GM23338 (cell line): ENCODE data around the gene L3MBTL2. TPM values are rescaled to one million over a fixed set of nuclear protein-coding genes. Genes with fewer than 3 reads are reported as not detected.

ENCODE experiments used
- ATAC-seq: fragments of 200-7000 bp; cut with Tn5 transposase; 3 replicates; pipeline ENCODE4 v1.9.1; 2020
- DNase-seq: peaks from one replicate; pipeline ENCODE4 v3.0.0-alpha.2; 2015; ENCODE audit warnings: low spot score
- H2AFZ ChIP-seq: fragments of 200-600 bp; sonication (generic); 2 replicates; pipeline ENCODE4 v1.8.0; 2016; ENCODE audit warnings: antibody characterized with exemption, mild to moderate bottlenecking, moderate library complexity
- H3F3A ChIP-seq: fragments of 200-600 bp; sonication (generic); replicated peaks from 2 replicates; pipeline ENCODE4 v1.8.0; 2017; ENCODE audit warnings: antibody characterized with exemption, mixed run types, low read depth
- H3K27ac ChIP-seq: fragments of 200-600 bp; sonication (generic); 2 replicates; pipeline ENCODE4 v1.6.1; 2016; ENCODE audit warnings: low read depth
- H3K27me3 ChIP-seq: fragments of 200-600 bp; sonication (generic); 2 replicates; pipeline ENCODE4 v1.8.0; 2016; ENCODE audit warnings: mild to moderate bottlenecking, mixed run types, moderate library complexity; ENCODE audit not compliant: insufficient read depth
- H3K36me3 ChIP-seq: fragments of 200-600 bp; sonication (generic); 2 replicates; pipeline ENCODE4 v1.8.0; 2016; ENCODE audit warnings: mild to moderate bottlenecking; ENCODE audit not compliant: insufficient read depth
- H3K4me1 ChIP-seq: fragments of 200-600 bp; sonication (generic); 2 replicates; pipeline ENCODE4 v1.8.0; 2016; ENCODE audit warnings: mild to moderate bottlenecking, moderate library complexity; ENCODE audit not compliant: insufficient read depth
- H3K4me2 ChIP-seq: fragments of 200-600 bp; sonication (generic); 2 replicates; pipeline ENCODE4 v1.7.1; 2017; ENCODE audit warnings: mixed run types
- H3K4me3 ChIP-seq: fragments of 200-600 bp; sonication (generic); 2 replicates; pipeline ENCODE4 v1.6.1; 2016; ENCODE audit warnings: mixed run types
- H3K79me2 ChIP-seq: fragments of 200-600 bp; sonication (generic); replicated peaks from 2 replicates; pipeline ENCODE4 v1.8.0; 2017; ENCODE audit warnings: mild to moderate bottlenecking; ENCODE audit not compliant: insufficient read depth
- H3K9me2 ChIP-seq: fragments of 200-600 bp; sonication (generic); 2 replicates; pipeline ENCODE4 v1.8.0; 2017; ENCODE audit not compliant: insufficient read depth
- H4K20me1 ChIP-seq: fragments of 200-600 bp; sonication (generic); replicated peaks from 2 replicates; pipeline ENCODE4 v1.8.0; 2017; ENCODE audit warnings: mild to moderate bottlenecking; ENCODE audit not compliant: insufficient read depth
- H3K27ac Mint-ChIP-seq: 2 replicates; pipeline ENCODE4 v1.8.0; 2020; ENCODE audit warnings: inconsistent platforms, mild to moderate bottlenecking, moderate library complexity, mixed read lengths
- H3K27me3 Mint-ChIP-seq: 3 replicates; pipeline ENCODE4 v1.8.0; 2022; ENCODE audit warnings: low read depth, mild to moderate bottlenecking, moderate library complexity, mixed read lengths, inconsistent platforms; ENCODE audit not compliant: insufficient read depth, poor library complexity
- H3K36me3 Mint-ChIP-seq: 3 replicates; pipeline ENCODE4 v1.8.0; 2021; ENCODE audit warnings: low read depth, mild to moderate bottlenecking, inconsistent platforms, moderate library complexity, mixed read lengths
- H3K4me1 Mint-ChIP-seq: 3 replicates; pipeline ENCODE4 v1.8.0; 2020; ENCODE audit warnings: mild to moderate bottlenecking, inconsistent platforms, mixed read lengths
- H3K4me3 Mint-ChIP-seq: 3 replicates; pipeline ENCODE4 v1.8.0; 2021; ENCODE audit warnings: moderate library complexity, mild to moderate bottlenecking, inconsistent platforms, mixed read lengths
- H3K9me3 Mint-ChIP-seq: 3 replicates; pipeline ENCODE4 v1.8.0; 2020; ENCODE audit warnings: moderate library complexity, mild to moderate bottlenecking, inconsistent platforms, mixed read lengths
- CREB1 ChIP-seq: fragments of 250-450 bp; sonication (Bioruptor Pico); IDR thresholded peaks from 2 replicates; pipeline ENCODE4 v1.5.0; 2020; ENCODE audit warnings: low read depth, mild to moderate bottlenecking, moderate library complexity
- ETS1 ChIP-seq: IDR thresholded peaks from 2 replicates; pipeline ENCODE4 v1.6.1; 2016; ENCODE audit warnings: antibody characterized with exemption
- EZH2 ChIP-seq: fragments of 200-600 bp; sonication (generic); IDR thresholded peaks from one replicate; pipeline ENCODE4 v1.8.0; 2017; ENCODE audit warnings: antibody characterized with exemption, mild to moderate bottlenecking, low read depth; ENCODE audit not compliant: unreplicated experiment
- EZH2phosphoT487 ChIP-seq: fragments of 200-600 bp; sonication (generic); IDR thresholded peaks from one replicate; pipeline ENCODE4 v1.8.1; 2018; ENCODE audit warnings: antibody characterized with exemption; ENCODE audit not compliant: unreplicated experiment
- JUNB ChIP-seq: IDR thresholded peaks from one replicate; pipeline ENCODE4 v1.6.1; 2016; ENCODE audit warnings: antibody characterized with exemption; ENCODE audit not compliant: unreplicated experiment
- NANOG ChIP-seq: IDR thresholded peaks from 2 replicates; pipeline ENCODE4 v1.6.1; 2016; ENCODE audit warnings: antibody characterized with exemption, borderline replicate concordance
- POLR2AphosphoS5 ChIP-seq: IDR thresholded peaks from 2 replicates; pipeline ENCODE4 v1.6.1; 2016; ENCODE audit warnings: antibody characterized with exemption, low read depth
- REST ChIP-seq: IDR thresholded peaks from one replicate; pipeline ENCODE4 v1.6.1; 2018; ENCODE audit warnings: antibody characterized with exemption; ENCODE audit not compliant: unreplicated experiment
- STAT1 ChIP-seq: IDR thresholded peaks from one replicate; pipeline ENCODE4 v1.6.1; 2016; ENCODE audit warnings: antibody characterized with exemption; ENCODE audit not compliant: unreplicated experiment
- ZNF114 ChIP-seq: fragments of 250-450 bp; sonication (Bioruptor Pico); IDR thresholded peaks from 2 replicates; pipeline ENCODE4 v1.5.0; 2020; ENCODE audit warnings: mild to moderate bottlenecking, moderate library complexity
- ZNF331 ChIP-seq: fragments of 250-450 bp; sonication (Bioruptor Pico); IDR thresholded peaks from 2 replicates; pipeline ENCODE4 v1.5.0; 2020; ENCODE audit warnings: low read depth, mild to moderate bottlenecking, moderate library complexity
- ZNF462 ChIP-seq: fragments of 250-450 bp; sonication (Bioruptor Pico); IDR thresholded peaks from 2 replicates; pipeline ENCODE4 v1.5.0; 2020; ENCODE audit warnings: mild to moderate bottlenecking, moderate library complexity
- polyA plus RNA-seq: library from polyadenylated mRNA; unstranded; fragments of >200 nt; fragmentation: Nextera tagmentation; extraction: Ambion mirVana; gene quantifications from 2 replicates; pipeline ENCODE4 v1.2.1, GENCODE V29; 2016
- total RNA-seq: library from RNA; depleted of rRNA; stranded (reverse); fragments of >200 nt; shearing (Covaris generic); gene quantifications from 2 replicates; pipeline ENCODE4 v1.2.3, GENCODE V29; 2014
- TF ChIP-seq, protein P1 (sequence below), 2 experiments: fragments of 200-600 bp in 1 of 2; sonication (generic) in 1 of 2; conservative IDR thresholded peaks; 2 replicates each; pipeline versions ENCODE4 v1.5.1 to v1.6.1; 2016 to 2017; ENCODE audit warnings: antibody characterized with exemption in 2 of 2, low read depth in 2 of 2, mild to moderate bottlenecking in 2 of 2, moderate library complexity in 1 of 2

The L3MBTL2 gene
- total and polyA plus RNA-seq, 2 experiments from 2014 or later = 13.9 to 27.1 TPM

DNA sequence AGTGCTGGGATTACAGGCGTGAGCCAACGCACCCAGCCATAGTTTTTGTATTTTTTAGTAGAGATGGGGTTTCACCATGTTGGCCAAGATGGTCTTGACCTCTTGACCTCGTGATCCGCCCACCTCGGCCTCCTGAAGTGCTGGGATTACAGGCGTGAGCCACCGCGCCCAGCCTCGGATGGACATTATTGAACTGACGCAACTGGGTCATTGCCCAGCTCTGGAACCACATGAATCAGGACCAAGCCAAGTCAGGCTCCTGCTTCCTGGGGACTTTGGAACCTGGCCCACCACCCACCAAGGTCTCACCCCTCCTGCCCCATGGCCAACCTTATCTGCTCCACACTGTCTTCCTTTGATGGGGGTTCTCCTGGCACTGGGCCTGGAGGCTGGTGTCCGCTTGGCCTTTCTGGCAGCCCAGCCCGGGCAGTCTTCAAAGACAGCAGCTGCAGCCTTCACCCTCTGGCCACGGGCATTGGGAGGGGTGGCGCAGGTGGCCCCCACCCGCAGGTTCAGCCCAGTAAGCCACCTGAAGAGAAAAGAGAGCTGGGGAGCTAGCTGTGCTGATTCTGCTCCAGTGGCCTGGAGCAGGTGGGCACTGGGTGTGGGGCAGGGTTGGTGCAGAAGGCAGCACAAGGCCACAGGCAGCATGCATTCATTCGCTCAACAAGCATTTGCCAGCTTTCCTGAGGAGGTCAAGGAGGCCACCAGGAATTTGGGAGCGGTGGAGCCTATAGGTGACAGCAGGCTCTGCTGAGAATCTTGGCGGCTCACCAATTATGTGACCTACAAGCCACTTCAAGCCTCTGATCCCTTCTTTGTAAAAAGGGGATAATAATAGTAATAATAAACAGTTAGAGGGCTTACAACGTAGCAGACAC is 29.9 kb downstream of the L3MBTL2 start:
- Histone ChIP-seq H3K9me2 (no peaks in the 10 kb centered on the region), H3K27me3 (no peaks in the 10 kb centered on the region), H2AFZ (no peak overlapping the region), H3K4me3 (no peak overlapping the region), H3K4me1 (peaks cover 8% of the 10 kb centered on the region), H3K36me3 (peaks cover 4% of the 10 kb centered on the region; the same call in 1 of the 2 replicates), H3K27ac (no peak overlapping the region), H3K4me2 (no peak overlapping the region), H4K20me1 (no peaks in the 10 kb centered on the region), H3K79me2 (no peaks in the 10 kb centered on the region), H3F3A (peaks cover 16% of the 10 kb centered on the region)
- no peak overlapping the region for H3K4me3 Mint-ChIP-seq
- ATAC-seq (no peak), DNase-seq (no peak)
- no peaks in the 10 kb centered on the region for H3K9me3 Mint-ChIP-seq
- peaks cover 26% of the 10 kb centered on the region for H3K27me3 Mint-ChIP-seq
- H3K27ac Mint-ChIP-seq = no peak overlapping the region
- TF ChIP-seq ZNF331 (CRISPR knock-in tag) = no peak
- no peak for TF ChIP-seq CREB1 (CRISPR knock-in tag)
- no peak for TF ChIP-seq NANOG
- TF ChIP-seq POLR2AphosphoS5 = no peak
- no peak for TF ChIP-seq STAT1
- TF ChIP-seq REST = no peak
- no peak for TF ChIP-seq EZH2phosphoT487
- TF ChIP-seq, protein P1, sequence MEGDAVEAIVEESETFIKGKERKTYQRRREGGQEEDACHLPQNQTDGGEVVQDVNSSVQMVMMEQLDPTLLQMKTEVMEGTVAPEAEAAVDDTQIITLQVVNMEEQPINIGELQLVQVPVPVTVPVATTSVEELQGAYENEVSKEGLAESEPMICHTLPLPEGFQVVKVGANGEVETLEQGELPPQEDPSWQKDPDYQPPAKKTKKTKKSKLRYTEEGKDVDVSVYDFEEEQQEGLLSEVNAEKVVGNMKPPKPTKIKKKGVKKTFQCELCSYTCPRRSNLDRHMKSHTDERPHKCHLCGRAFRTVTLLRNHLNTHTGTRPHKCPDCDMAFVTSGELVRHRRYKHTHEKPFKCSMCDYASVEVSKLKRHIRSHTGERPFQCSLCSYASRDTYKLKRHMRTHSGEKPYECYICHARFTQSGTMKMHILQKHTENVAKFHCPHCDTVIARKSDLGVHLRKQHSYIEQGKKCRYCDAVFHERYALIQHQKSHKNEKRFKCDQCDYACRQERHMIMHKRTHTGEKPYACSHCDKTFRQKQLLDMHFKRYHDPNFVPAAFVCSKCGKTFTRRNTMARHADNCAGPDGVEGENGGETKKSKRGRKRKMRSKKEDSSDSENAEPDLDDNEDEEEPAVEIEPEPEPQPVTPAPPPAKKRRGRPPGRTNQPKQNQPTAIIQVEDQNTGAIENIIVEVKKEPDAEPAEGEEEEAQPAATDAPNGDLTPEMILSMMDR (conservative IDR thresholded peaks at IDR 0.05; ENCODE audit: low read depth in 2 of 2) = no peak
- no peak for TF ChIP-seq ZNF114
- TF ChIP-seq EZH2 = no peak
- TF ChIP-seq ZNF462 (CRISPR knock-in tag) = no peak
- no peak for TF ChIP-seq ETS1
- TF ChIP-seq JUNB = no peak
- peaks cover 8% of the 10 kb centered on the region; the same call in 1 of the 3 replicates for H3K36me3 Mint-ChIP-seq
- peaks cover 13% of the 10 kb centered on the region for H3K4me1 Mint-ChIP-seq
